D721Med (cell line): Measurements from ENCODE around the gene LDHD.

Experiments
- DNase-seq: peaks from one replicate; pipeline ENCODE4 v3.0.0; 2011; ENCODE audit warnings: low spot score; ENCODE audit not compliant: insufficient read length
- FAIRE-seq: peaks from 2 replicates; lab custom pipeline; 2011; peaks lifted over from hg19 to GRCh38; lab: Jason Lieb, UNC
- CTCF ChIP-seq: IDR thresholded peaks from 2 replicates; pipeline ENCODE4 v1.5.1; 2012; ENCODE audit warnings: mild to moderate bottlenecking, control low read depth; ENCODE audit not compliant: insufficient read depth; ENCODE audit errors: missing control alignments

The LDHD gene

DNA sequence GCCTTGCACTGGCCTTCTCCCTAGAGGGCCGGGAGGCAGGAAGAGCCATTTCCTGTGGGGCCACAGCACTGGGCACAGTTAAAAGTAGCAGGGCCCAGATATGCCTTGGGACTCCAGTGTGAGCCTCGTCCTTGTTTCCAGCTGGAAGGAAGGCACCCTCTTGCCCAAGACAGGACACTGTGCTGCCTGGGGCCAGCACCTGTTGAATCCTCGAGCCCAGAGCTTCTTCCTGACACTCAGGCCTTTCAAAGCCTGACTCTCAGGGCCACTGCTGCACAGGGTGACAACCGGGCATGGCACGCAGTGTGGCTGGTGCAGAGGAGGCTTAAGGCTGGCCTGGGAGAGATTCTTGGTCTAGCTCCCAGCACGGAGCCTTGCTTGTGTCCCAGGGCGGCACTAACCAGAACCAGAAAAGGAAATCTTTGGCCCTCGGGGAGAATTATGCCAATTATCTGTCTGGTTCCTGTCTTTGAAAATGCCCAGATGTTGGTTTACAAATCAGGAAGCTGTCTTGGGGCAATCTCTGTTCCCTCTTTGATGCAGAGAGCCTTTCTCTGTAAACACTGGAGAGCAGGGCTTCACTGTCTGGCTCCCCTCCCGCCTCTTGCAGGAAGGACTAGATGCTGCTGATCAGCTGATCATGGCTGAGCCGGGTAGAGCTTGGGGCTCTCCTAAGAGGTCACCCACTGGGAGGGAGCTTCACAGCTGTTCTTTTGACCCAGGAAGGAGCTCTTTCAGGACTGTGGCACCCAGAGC is 11.1 kb downstream of the LDHD start:
- TF ChIP-seq CTCF: no peak
- FAIRE-seq (no peak), DNase-seq (no peak)

DNA sequence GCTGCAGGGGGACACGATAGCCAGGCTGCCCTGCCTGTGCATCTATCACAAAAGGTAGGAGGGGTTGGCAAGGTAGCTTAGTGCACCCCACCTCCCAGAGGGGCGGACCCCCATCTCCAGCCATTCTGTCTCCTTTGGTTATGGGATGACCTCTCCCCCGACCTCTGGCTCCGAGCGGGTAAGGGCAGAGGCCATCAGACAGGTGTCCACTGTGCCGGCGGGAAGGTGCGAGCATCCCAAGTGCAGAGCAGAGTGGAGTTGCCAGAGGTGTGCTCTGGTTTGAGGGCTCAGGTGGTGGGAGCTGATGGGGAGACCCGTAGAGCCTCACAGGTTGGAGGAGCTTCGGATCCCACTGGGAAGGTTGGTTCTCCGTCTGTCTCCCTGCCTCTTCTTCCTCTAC is 11.7 kb downstream of the LDHD start:
- no peak for DNase-seq
- TF ChIP-seq CTCF: no peak

DNA sequence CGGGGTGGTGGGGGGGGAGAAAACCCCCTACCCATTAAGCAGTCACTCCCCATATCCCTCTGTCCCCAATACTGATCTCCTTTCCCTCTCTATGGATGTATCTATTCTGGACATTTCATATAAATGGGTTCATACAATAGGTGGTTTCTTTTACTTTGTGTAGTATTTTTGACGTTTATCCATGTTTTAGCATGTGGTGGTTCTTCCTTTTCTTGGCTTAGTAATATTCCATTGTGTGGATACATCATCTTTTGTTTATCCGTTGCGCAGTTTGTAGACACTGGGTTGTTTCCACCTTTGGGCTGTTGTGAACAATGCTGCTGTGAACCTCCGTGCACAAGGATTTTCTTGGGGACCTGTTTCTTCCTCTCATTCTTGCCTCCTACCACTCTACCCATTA is 12.6 kb downstream of the LDHD start:
- FAIRE-seq (no peak), DNase-seq (no peak)

More for the DNA sequence above, 11.7 kb downstream of the LDHD start:
- FAIRE-seq: no peak

GRCh38 chr16:75102595-75102994 is 14.0 kb downstream of the LDHD start:
- FAIRE-seq: no peak
- no peak for DNase-seq
- TF ChIP-seq CTCF: no peak

More for the DNA sequence above, 12.6 kb downstream of the LDHD start:
- TF ChIP-seq CTCF: no peak

DNA sequence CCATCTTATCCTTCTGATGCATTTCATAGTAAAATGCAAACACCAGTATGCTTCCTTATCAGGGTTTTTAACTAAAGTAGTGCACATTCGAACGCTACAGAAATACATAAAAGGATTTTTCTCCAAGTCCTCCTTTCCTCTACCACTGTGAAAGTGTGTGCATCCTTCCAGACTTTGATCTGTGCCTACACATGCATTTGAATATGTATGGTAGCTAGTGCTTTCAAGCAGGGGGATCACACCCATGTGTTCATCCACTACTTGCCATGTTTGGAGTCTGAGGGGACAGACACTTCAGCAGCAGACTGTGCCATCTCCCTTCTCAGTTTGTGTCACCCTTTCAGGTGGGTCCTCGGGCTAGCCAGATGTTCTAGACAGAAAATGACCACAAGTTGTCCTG is 14.9 kb downstream of the LDHD start:
- no peak for FAIRE-seq
- no peak for DNase-seq
- no peak for TF ChIP-seq CTCF

- DNase-seq (no peak), FAIRE-seq (no peak)
- TF ChIP-seq CTCF: no peak
Measured at GRCh38 chr16:75100603-75100990, 16.0 kb downstream of the LDHD start.

DNA sequence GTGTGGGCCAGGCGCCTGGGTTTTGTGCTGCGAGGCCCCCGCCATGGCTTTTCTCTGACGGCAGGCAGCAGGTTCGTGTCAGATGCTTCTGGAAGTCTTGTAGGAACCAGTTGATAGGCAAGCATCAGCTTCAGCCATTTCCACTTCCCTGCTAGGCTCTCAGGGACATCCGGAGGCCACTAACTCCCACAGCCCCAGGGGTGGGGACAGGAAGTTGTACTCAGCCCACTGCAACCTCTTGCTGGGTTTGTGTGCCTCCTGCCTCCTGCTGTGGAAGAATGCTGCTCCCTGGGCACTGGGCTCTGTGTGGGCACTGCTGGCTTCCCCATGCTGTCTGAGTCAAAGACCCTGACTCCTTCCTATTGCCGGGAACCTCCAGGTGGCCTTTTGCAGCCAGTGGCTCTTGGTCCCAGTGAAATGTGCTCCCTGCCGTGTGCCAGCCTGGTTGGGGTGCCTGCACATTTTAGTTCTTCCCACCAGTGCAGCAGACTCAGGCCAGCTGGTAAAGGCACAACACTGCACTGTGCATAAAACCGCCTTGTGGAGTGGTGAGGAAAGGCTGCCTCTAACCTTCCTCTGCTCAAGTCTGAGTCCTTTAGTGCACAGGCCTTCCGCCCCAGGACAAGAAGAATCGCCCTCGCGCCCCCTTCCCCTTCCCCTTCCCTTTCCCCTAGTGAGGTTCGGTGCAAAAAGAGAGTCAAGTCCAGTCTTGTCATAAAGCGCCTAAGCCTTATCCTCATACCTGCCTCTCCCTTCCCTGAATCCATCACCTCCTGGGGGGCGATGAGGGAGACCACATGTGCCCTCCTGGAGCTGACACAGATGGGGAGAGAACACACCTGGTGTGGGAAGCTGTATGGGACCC is 16.6 kb downstream of the LDHD start:
- FAIRE-seq: no peak
- no peak for TF ChIP-seq CTCF
- no peak for DNase-seq
